Measurements from ENCODE around the gene STXBP5.
A peak's percentile ranks its signal among the peaks of the same experiment; 100 is the strongest.

STXBP5 gene

DNA sequence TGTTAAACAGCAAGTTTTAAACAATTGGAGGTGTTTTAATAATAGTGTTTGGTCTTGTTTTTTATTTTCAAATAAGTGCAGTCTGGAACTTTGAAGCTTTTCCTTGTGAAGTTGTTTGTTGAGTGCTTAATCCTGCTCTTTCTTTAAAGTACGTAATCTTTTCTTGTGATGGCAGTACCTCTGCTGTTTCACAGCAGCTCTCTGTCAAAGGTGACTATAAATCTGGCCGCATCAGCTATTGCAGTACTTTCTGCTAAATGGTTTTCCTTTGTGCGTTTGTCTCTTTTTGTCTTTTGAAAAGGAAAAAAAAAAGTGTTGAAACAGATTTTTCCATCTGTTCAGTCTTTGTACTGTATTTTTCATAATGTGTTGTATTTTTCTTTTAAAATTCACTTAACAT is 12.7 kb downstream of the STXBP5 start:
- TF ChIP-seq, protein P1, sequence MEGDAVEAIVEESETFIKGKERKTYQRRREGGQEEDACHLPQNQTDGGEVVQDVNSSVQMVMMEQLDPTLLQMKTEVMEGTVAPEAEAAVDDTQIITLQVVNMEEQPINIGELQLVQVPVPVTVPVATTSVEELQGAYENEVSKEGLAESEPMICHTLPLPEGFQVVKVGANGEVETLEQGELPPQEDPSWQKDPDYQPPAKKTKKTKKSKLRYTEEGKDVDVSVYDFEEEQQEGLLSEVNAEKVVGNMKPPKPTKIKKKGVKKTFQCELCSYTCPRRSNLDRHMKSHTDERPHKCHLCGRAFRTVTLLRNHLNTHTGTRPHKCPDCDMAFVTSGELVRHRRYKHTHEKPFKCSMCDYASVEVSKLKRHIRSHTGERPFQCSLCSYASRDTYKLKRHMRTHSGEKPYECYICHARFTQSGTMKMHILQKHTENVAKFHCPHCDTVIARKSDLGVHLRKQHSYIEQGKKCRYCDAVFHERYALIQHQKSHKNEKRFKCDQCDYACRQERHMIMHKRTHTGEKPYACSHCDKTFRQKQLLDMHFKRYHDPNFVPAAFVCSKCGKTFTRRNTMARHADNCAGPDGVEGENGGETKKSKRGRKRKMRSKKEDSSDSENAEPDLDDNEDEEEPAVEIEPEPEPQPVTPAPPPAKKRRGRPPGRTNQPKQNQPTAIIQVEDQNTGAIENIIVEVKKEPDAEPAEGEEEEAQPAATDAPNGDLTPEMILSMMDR (IDR thresholded peaks at IDR 0.05; ENCODE audit: borderline replicate concordance, insufficient read depth, low read depth, low read length), result no peak
- H3K4me3 ChIP-seq (ENCODE audit: low read depth, low read length), result no peak overlapping the region

DNA sequence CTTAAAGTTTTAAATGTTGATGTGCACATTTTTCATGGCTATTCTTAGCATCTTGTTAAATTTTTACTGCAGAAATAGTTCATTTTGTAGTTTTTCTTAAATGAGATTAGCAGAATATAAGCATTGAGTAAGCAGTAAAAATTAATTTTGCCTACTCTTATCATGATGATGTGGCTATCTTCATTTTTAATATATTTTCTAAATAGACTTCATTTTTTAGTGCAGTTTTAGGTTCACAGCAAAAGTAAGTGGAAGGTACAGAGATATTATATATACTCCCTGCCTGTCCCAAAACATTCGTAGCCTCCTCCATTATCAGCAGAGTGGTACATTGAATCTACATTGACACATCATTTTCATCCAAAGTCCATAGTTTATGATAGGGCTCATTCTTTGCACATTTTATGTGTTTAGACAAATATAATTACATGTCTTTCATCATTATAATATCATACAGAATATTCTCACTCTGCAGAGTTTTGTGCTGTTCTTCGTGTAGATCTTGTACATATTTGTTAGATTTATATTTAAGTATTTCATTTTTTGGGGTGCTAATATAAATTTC is 13.7 kb downstream of the STXBP5 start:
- TF ChIP-seq, protein P1 (IDR thresholded peaks at IDR 0.05; ENCODE audit: borderline replicate concordance, insufficient read depth, low read depth, low read length), result no peak
- H3K4me3 ChIP-seq (ENCODE audit: low read depth, low read length), result no peak overlapping the region

DNA sequence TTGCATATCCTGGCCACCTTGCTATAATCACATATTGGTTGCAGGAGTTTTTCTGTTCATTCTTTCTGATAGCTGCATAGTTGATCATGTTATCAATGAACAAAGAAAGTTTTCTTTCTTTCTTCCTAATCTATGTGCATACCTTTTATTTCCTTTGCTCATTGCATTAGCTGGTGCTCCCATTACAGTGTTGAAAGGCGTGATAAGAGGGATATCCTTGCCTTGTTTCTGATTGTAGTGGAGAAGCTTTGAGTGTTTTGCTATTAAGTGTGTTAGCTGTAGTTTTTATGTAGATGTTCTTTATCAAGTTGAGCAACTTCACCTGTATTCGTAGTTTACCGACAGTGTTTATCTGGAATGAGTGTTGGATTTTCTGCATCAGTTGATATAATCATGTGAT is 14.6 kb downstream of the STXBP5 start:
- H3K4me3 ChIP-seq (ENCODE audit: low read depth, low read length), result no peak overlapping the region
- TF ChIP-seq, protein P1 (IDR thresholded peaks at IDR 0.05; ENCODE audit: borderline replicate concordance, insufficient read depth, low read depth, low read length), result no peak

DNA sequence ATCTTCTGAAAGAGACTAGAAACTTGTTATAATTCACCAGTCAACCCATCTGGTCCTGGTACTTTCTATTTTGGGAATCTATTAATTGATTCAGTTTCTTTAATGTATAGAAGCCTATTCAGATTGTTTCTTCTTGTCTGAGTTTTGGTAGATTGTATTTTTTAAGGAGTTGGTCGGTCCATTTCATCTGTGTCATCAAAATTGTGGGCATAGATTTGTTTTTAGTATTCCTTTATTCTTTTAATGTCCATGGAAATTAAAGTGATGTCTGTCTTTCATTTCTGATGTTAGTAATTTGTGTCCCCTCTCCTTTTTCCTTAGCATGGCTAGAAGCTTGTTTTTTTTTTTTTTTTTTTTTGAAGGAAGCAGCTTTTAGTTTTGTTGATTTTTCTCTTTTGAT is 15.2 kb downstream of the STXBP5 start:
- TF ChIP-seq, protein P1 (IDR thresholded peaks at IDR 0.05; ENCODE audit: borderline replicate concordance, insufficient read depth, low read depth, low read length), result no peak
- H3K4me3 ChIP-seq (ENCODE audit: low read depth, low read length), result no peak overlapping the region

DNA sequence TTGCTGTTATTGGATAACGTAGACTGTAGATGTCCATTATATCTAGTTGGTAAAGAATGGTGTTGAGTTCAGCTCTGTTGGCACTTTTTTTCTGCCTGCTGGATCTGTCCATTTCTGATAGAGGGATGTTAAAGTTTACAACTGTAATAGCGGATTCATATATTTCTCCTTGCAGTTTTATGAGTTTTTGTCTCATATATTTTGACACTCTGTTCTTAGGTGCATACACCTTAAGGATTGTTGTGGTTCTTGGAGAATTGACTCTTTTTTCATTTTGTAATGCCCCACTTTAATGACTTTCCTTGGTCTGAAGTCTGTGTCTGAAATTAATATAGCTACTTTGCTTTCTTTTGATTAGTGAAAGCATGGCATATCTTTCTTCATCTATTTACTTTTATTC is 16.1 kb downstream of the STXBP5 start:
- H3K4me3 ChIP-seq (ENCODE audit: low read depth, low read length), result no peak overlapping the region
- TF ChIP-seq, protein P1 (IDR thresholded peaks at IDR 0.05; ENCODE audit: borderline replicate concordance, insufficient read depth, low read depth, low read length), result no peak

DNA sequence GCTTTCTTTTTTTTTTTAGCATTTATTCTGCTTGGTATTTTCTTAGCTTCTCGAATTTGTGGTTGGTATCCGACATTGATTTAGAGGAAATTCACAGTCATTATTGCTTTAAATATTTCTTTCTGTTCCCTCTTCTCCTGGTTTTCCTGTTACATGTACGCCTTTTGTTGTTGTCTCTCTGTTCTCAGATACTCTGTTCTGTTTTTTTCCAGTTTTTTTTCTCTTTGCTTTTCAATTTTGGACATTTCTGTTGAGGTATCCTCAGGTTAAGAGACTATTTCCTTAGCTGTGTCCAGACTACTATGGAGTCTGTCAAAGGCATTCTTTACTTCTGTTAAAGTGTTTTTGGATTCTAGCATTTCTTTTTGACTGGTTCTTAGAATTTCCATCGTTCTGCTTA is 17.5 kb downstream of the STXBP5 start:
- TF ChIP-seq, protein P1 (IDR thresholded peaks at IDR 0.05; ENCODE audit: borderline replicate concordance, insufficient read depth, low read depth, low read length), result no peak

DNA sequence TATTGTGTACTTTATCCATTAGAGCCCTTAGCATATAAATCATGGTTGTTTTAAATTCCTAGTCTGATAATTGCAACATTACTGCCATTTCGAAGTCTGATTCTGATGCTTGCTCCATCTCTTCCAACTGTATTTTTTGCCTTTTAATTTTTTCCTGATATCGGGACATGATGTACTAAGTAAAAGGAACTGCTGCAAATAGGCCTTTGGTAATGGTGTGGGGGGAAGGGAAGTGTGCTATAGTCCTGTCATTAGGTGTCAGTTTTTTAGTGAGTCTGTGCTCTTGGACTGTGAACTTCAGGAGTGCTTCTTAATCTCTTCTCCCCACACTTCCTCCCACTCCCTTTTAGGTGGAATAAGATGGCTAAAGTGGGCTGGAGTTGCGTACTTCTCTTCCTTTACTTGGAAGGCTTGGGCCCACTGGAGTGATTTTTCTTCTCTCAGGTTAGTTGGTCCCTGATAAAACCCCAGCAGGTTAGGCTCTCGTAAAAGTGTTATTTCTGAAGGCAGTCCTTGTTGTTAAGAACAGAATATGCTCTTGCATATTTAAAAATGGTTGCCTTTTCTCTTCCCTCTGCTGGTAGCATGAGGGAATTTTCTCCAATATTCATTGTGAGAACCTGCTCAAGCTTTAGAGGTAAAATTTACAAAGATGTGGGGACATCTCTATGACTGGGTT is 18.1 kb downstream of the STXBP5 start:
- TF ChIP-seq, protein P1 (IDR thresholded peaks at IDR 0.05; ENCODE audit: borderline replicate concordance, insufficient read depth, low read depth, low read length), result peak; percentile 23; the same call in 1 of the 2 replicates
- H3K4me3 ChIP-seq (ENCODE audit: low read depth, low read length), result no peak overlapping the region

More for the DNA sequence above, 17.5 kb downstream of the STXBP5 start:
- no peak overlapping the region for H3K4me3 ChIP-seq (ENCODE audit: low read depth, low read length)

Measured in GM12875 (cell line).